Measurements from ENCODE around the gene LURAP1L. TPM values are rescaled to one million over a fixed set of nuclear protein-coding genes. Genes with fewer than 3 reads are reported as not detected.

Gene LURAP1L
- polyA plus RNA-seq, 3 donors = not detected

- H3K36me3 ChIP-seq (replicated peaks in 1 of 2; ENCODE audit: control insufficient read depth in 1 of 2, insufficient read depth in 2 of 2, low read length in 2 of 2) = no peaks in the 10 kb centered on the region
- no peaks in the 10 kb centered on the region for H3K79me2 ChIP-seq (ENCODE audit: insufficient read depth, low read length)
- Mint-ChIP-seq H3K9me3 (peaks cover 0 to 2% (median 0%) of the 10 kb centered on the region in 7 donors), H3K36me3 (no peaks in the 10 kb centered on the region), H3K4me1 (no peaks in the 10 kb centered on the region), H3K27ac (no peak overlapping the region), H3K27me3 (ENCODE audit: low read depth in 3 of 3) (no peaks in the 10 kb centered on the region), H3K4me3 (no peak overlapping the region)
- no peak overlapping the region for H3K9ac ChIP-seq (ENCODE audit: insufficient read depth, low read length, poor library complexity, severe bottlenecking)
- WGBS (ENCODE audit: insufficient coverage) = no CpG with 5 or more reads among the region's 2 CpGs
- TF ChIP-seq CTCF (IDR thresholded peaks at IDR 0.05) = no peak
- intact Hi-C loops (cut with micrococcal nuclease) = no loop called here
- H3K27me3 ChIP-seq (ENCODE audit: control insufficient read depth in 2 of 2, insufficient read depth in 2 of 2, low read length in 2 of 2) = no peaks in the 10 kb centered on the region
- H4K20me1 ChIP-seq (ENCODE audit: insufficient read depth, low read length) = no peaks in the 10 kb centered on the region
- DNase-seq = no peak
- H3K4me3 ChIP-seq (replicated peaks in 1 of 3; ENCODE audit: low read depth in 2 of 3, low read length in 3 of 3) = no peak overlapping the region
- H3K27ac ChIP-seq (ENCODE audit: low read depth in 1 of 2, low read length in 2 of 2) = no peak overlapping the region
- no peak overlapping the region for H2AFZ ChIP-seq (ENCODE audit: insufficient read depth, low read depth, low read length, poor library complexity, severe bottlenecking)
- no peaks in the 10 kb centered on the region for H3K4me1 ChIP-seq (ENCODE audit: control insufficient read depth in 1 of 2, insufficient read depth in 2 of 2, low read length in 2 of 2)
- H3K4me2 ChIP-seq (replicated peaks; ENCODE audit: extremely low read depth, low read length, poor library complexity, severe bottlenecking) = no peak overlapping the region
- no peaks in the 10 kb centered on the region for H3K9me3 ChIP-seq (replicated peaks in 1 of 2; ENCODE audit: control insufficient read depth in 1 of 2, insufficient read depth in 1 of 2, low read length in 2 of 2)
These were observed 47.3 kb downstream of the LURAP1L start for GRCh38 chr9:12822111-12822510.

GRCh38 chr9:12826924-12827565 is 52.2 kb downstream of the LURAP1L start:
- intact Hi-C loops (cut with micrococcal nuclease) = no loop called here
- Histone ChIP-seq H3K4me2 (replicated peaks; ENCODE audit: extremely low read depth, low read length, poor library complexity, severe bottlenecking) (no peak overlapping the region), H3K36me3 (replicated peaks in 1 of 2; ENCODE audit: control insufficient read depth in 1 of 2, insufficient read depth in 2 of 2, low read length in 2 of 2) (no peaks in the 10 kb centered on the region), H2AFZ (ENCODE audit: insufficient read depth, low read depth, low read length, poor library complexity, severe bottlenecking) (no peak overlapping the region), H3K4me1 (ENCODE audit: control insufficient read depth in 1 of 2, insufficient read depth in 2 of 2, low read length in 2 of 2) (no peaks in the 10 kb centered on the region), H3K27ac (ENCODE audit: low read depth in 1 of 2, low read length in 2 of 2) (no peak overlapping the region), H3K9me3 (replicated peaks in 1 of 2; ENCODE audit: control insufficient read depth in 1 of 2, insufficient read depth in 1 of 2, low read length in 2 of 2) (no peaks in the 10 kb centered on the region), H3K27me3 (ENCODE audit: control insufficient read depth in 2 of 2, insufficient read depth in 2 of 2, low read length in 2 of 2) (no peaks in the 10 kb centered on the region), H3K79me2 (ENCODE audit: insufficient read depth, low read length) (no peaks in the 10 kb centered on the region), H3K4me3 (replicated peaks in 1 of 3; ENCODE audit: low read depth in 2 of 3, low read length in 3 of 3) (no peak overlapping the region), H4K20me1 (ENCODE audit: insufficient read depth, low read length) (no peaks in the 10 kb centered on the region), H3K9ac (ENCODE audit: insufficient read depth, low read length, poor library complexity, severe bottlenecking) (no peak overlapping the region)
- Mint-ChIP-seq H3K9me3 (peaks cover 0 to 2% (median 0%) of the 10 kb centered on the region in 7 donors), H3K4me3 (no peak overlapping the region), H3K36me3 (no peaks in the 10 kb centered on the region), H3K27ac (no peak overlapping the region), H3K27me3 (ENCODE audit: low read depth in 3 of 3) (no peaks in the 10 kb centered on the region), H3K4me1 (no peaks in the 10 kb centered on the region)
- DNase-seq = no peak
- TF ChIP-seq CTCF (IDR thresholded peaks at IDR 0.05) = no peak
- no CpG with 5 or more reads among the region's 3 CpGs for WGBS (ENCODE audit: insufficient coverage)
